K562 (cell line): Measurements from ENCODE around the gene PFAS. TPM values are rescaled to one million over a fixed set of nuclear protein-coding genes. Genes with fewer than 3 reads are reported as not detected.

Experiments used
- BRF1 ChIP-seq: IDR thresholded peaks from 3 replicates; pipeline ENCODE4 v1.6.1; 2011; ENCODE audit warnings: borderline replicate concordance, mild to moderate bottlenecking; ENCODE audit not compliant: insufficient read length; ENCODE audit errors: extremely low read depth
- DPF2 ChIP-seq: fragments of 450-650 bp; IDR thresholded peaks from 2 replicates; pipeline ENCODE4 v1.6.1; 2016
- HDAC2 ChIP-seq: fragments of 450-650 bp; IDR thresholded peaks from 2 replicates; pipeline ENCODE4 v1.6.1; 2016; ENCODE audit warnings: mild to moderate bottlenecking
- HIVEP1 ChIP-seq: fragments of 250-450 bp; sonication (Bioruptor Pico); IDR thresholded peaks from 2 replicates; pipeline ENCODE4 v1.4.0; 2020; ENCODE audit warnings: mild to moderate bottlenecking
- MXI1 ChIP-seq: IDR thresholded peaks from 2 replicates; pipeline ENCODE4 v1.6.1; 2011; ENCODE audit warnings: low read depth, mild to moderate bottlenecking, improper control_type of control experiment, low read length
- NR2C1 ChIP-seq, 2 experiments: fragments of 450-650 bp; IDR thresholded peaks; 2 replicates each; pipeline ENCODE4 v1.6.1; 2017; ENCODE audit warnings: mild to moderate bottlenecking in 2 of 2, antibody characterized with exemption in 1 of 2, inconsistent platforms in 1 of 2, missing compliant biosample characterization in 1 of 2, missing genetic modification characterization in 1 of 2
- NR2C2 ChIP-seq, 2 experiments: fragments of 200-800 bp in 1 of 2; sonication (Bioruptor generic) in 1 of 2; sonication (generic) in 1 of 2; formaldehyde crosslinking in 1 of 2; IDR thresholded peaks; 2 replicates each; pipeline versions ENCODE4 v1.6.1 to v1.8.0; 2016 to 2022; ENCODE audit warnings: mild to moderate bottlenecking in 1 of 2, missing compliant biosample characterization in 1 of 2, missing genetic modification characterization in 1 of 2, missing genetic modification reagents in 1 of 2
- PHB2 ChIP-seq: fragments of 450-650 bp; IDR thresholded peaks from 2 replicates; pipeline ENCODE4 v1.6.1; 2017; ENCODE audit warnings: low read depth
- PHTF2 ChIP-seq: fragments of 250-450 bp; sonication (Bioruptor Pico); IDR thresholded peaks from 2 replicates; pipeline ENCODE4 v1.5.0; 2021; ENCODE audit warnings: mild to moderate bottlenecking
- PML ChIP-seq: IDR thresholded peaks from 2 replicates; pipeline ENCODE4 v1.6.1; 2012; ENCODE audit warnings: low read length, inconsistent platforms
- POLR2H ChIP-seq: IDR thresholded peaks from 2 replicates; pipeline ENCODE4 v1.6.1; 2016; ENCODE audit warnings: missing genetic modification characterization, low read depth, mild to moderate bottlenecking, control low read depth, missing compliant biosample characterization, moderate library complexity
- SLC30A9 ChIP-seq: fragments of 250-450 bp; sonication (Bioruptor Pico); IDR thresholded peaks from 2 replicates; pipeline ENCODE4 v1.8.0; 2022; ENCODE audit warnings: mild to moderate bottlenecking, moderate library complexity
- ZBED1 ChIP-seq: IDR thresholded peaks from 2 replicates; pipeline ENCODE4 v1.6.1; 2014
- ZNF133 ChIP-seq: fragments of 250-450 bp; sonication (Bioruptor Pico); IDR thresholded peaks from 2 replicates; pipeline ENCODE4 v1.4.0; 2020; ENCODE audit warnings: mild to moderate bottlenecking
- polyA plus RNA-seq, 8 experiments: library from polyadenylated mRNA; depleted of rRNA in 4 of 8; stranded (reverse) in 5 of 8; unstranded in 3 of 8; fragments of >200 nt; fragmentation: Nextera tagmentation in 2 of 8; fragmentation: Illumina TruSeq in 1 of 8; extraction: Ambion mirVana in 2 of 8; extraction: Trizol in 1 of 8; gene quantifications; 2 replicates each; pipeline versions ENCODE4 v1.2.1 to v1.2.3, GENCODE V29; 2011 to 2014; ENCODE audit warnings: inconsistent platforms in 1 of 8, missing spikeins in 1 of 8
- total RNA-seq, 7 experiments: library from RNA; depleted of rRNA in 6 of 7; stranded (reverse); fragments of >200 nt in 6 of 7; fragmentation: Illumina TruSeq in 2 of 7; extraction: Trizol in 2 of 7; gene quantifications; 2 replicates each; pipeline versions ENCODE4 v1.2.1 to v1.2.3, GENCODE V29; 2011 to 2021; ENCODE audit warnings: low replicate concordance in 1 of 7
- TF ChIP-seq, protein P1 (sequence below): fragments of 250-450 bp; sonication (Bioruptor Pico); IDR thresholded peaks from 2 replicates; pipeline ENCODE4 v1.4.0; 2020; ENCODE audit warnings: mild to moderate bottlenecking, moderate library complexity, borderline replicate concordance
- TF ChIP-seq, protein P2 (sequence below): fragments of 250-450 bp; sonication (Bioruptor Pico); IDR thresholded peaks from 2 replicates; pipeline ENCODE4 v1.5.0; 2022; ENCODE audit warnings: mild to moderate bottlenecking
- TF ChIP-seq, protein P3 (sequence below): sonication (generic); formaldehyde crosslinking; IDR thresholded peaks from 2 replicates; pipeline ENCODE4 v1.8.1; 2023; ENCODE audit warnings: mild to moderate bottlenecking, missing genetic modification reagents
- TF ChIP-seq, protein P4 (sequence below): fragments of 250-450 bp; sonication (Bioruptor Pico); IDR thresholded peaks from 2 replicates; pipeline ENCODE4 v1.5.0; 2021

Gene PFAS
- total and polyA plus RNA-seq, 9 of the 15 experiments (the other 6 are each of a cell fraction or from before 2014, with no cell fraction given): 11.6 to 131 (median 43.9) TPM

DNA sequence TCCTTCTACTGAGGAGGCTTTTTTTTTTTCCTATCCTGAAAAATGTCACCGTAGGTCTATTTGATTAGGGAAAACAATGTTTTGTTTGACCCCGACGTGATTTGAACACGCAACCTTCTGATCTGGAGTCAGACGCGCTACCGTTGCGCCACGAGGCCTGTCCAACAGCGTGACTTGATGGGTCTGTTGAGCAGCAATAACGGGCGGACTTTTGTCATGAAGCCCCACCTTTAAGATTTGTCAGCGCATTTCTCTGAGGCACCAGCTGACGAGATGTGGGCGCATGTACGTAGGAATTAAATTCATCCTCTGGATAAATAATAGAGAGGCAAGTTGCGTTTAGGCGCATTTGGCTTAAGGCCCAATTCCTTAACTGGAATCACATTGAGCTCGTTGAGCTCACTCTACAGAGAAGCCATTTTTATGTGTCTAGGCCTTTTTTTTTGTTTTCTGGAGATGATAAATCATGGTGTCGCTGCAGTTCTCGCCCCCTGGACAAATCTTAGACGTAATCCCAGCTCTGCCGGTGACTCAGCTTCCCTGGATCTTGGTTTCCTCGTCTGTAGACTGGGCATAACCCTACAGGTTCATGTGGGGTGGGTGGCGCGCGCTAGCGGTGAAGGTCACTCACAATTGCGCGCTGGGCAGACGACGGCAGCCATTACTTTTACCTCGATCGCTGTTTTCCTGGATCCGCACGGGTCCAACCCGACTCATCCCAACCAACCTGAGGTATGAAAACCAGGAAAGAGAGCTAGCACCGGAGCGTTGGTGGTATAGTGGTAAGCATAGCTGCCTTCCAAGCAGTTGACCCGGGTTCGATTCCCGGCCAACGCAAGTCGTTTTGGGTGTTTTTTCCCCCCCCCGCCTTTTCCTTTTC is 28.1 kb upstream of the PFAS start (continued):
- TF ChIP-seq HIVEP1 (CRISPR knock-in tag) (no peak), BRF1 (peak; percentile 42), HDAC2 (peak; percentile 11; the same call in 1 of the 2 replicates), ZNF133 (no peak), POLR2H (tag) (peak; percentile 99), NR2C2 (CRISPR knock-in tag; IDR thresholded peaks at IDR 0.05) (peak; percentile 49; the same call in 1 of the 2 replicates), NR2C2 (tag; IDR thresholded peaks at IDR 0.05) (peak; percentile 47; the same call in 1 of the 2 replicates), PHB2 (no peak), PML (0 out of 2 replicates have a peak, but pooled peaks have one; percentile 16), MXI1 (no peak), NR2C1 (IDR thresholded peaks at IDR 0.05) (0 out of 2 replicates have a peak, but pooled peaks have one; percentile 9), NR2C1 (tag; IDR thresholded peaks at IDR 0.05) (0 out of 2 replicates have a peak, but pooled peaks have one; percentile 7), ZBED1 (0 out of 2 replicates have a peak, but pooled peaks have one; percentile 15), SLC30A9 (CRISPR knock-in tag) (no peak), DPF2 (no peak), PHTF2 (CRISPR knock-in tag) (no peak)
- TF ChIP-seq, protein P1, sequence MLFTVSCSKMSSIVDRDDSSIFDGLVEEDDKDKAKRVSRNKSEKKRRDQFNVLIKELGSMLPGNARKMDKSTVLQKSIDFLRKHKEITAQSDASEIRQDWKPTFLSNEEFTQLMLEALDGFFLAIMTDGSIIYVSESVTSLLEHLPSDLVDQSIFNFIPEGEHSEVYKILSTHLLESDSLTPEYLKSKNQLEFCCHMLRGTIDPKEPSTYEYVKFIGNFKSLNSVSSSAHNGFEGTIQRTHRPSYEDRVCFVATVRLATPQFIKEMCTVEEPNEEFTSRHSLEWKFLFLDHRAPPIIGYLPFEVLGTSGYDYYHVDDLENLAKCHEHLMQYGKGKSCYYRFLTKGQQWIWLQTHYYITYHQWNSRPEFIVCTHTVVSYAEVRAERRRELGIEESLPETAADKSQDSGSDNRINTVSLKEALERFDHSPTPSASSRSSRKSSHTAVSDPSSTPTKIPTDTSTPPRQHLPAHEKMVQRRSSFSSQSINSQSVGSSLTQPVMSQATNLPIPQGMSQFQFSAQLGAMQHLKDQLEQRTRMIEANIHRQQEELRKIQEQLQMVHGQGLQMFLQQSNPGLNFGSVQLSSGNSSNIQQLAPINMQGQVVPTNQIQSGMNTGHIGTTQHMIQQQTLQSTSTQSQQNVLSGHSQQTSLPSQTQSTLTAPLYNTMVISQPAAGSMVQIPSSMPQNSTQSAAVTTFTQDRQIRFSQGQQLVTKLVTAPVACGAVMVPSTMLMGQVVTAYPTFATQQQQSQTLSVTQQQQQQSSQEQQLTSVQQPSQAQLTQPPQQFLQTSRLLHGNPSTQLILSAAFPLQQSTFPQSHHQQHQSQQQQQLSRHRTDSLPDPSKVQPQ: no peak
- TF ChIP-seq, protein P2, sequence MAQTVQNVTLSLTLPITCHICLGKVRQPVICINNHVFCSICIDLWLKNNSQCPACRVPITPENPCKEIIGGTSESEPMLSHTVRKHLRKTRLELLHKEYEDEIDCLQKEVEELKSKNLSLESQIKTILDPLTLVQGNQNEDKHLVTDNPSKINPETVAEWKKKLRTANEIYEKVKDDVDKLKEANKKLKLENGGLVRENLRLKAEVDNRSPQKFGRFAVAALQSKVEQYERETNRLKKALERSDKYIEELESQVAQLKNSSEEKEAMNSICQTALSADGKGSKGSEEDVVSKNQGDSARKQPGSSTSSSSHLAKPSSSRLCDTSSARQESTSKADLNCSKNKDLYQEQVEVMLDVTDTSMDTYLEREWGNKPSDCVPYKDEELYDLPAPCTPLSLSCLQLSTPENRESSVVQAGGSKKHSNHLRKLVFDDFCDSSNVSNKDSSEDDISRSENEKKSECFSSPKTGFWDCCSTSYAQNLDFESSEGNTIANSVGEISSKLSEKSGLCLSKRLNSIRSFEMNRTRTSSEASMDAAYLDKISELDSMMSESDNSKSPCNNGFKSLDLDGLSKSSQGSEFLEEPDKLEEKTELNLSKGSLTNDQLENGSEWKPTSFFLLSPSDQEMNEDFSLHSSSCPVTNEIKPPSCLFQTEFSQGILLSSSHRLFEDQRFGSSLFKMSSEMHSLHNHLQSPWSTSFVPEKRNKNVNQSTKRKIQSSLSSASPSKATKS (CRISPR knock-in tag): no peak
- TF ChIP-seq, protein P3, sequence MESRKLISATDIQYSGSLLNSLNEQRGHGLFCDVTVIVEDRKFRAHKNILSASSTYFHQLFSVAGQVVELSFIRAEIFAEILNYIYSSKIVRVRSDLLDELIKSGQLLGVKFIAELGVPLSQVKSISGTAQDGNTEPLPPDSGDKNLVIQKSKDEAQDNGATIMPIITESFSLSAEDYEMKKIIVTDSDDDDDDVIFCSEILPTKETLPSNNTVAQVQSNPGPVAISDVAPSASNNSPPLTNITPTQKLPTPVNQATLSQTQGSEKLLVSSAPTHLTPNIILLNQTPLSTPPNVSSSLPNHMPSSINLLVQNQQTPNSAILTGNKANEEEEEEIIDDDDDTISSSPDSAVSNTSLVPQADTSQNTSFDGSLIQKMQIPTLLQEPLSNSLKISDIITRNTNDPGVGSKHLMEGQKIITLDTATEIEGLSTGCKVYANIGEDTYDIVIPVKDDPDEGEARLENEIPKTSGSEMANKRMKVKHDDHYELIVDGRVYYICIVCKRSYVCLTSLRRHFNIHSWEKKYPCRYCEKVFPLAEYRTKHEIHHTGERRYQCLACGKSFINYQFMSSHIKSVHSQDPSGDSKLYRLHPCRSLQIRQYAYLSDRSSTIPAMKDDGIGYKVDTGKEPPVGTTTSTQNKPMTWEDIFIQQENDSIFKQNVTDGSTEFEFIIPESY (CRISPR knock-in tag): 0 out of 2 replicates have a peak, but pooled peaks have one; percentile 33
- TF ChIP-seq, protein P4, sequence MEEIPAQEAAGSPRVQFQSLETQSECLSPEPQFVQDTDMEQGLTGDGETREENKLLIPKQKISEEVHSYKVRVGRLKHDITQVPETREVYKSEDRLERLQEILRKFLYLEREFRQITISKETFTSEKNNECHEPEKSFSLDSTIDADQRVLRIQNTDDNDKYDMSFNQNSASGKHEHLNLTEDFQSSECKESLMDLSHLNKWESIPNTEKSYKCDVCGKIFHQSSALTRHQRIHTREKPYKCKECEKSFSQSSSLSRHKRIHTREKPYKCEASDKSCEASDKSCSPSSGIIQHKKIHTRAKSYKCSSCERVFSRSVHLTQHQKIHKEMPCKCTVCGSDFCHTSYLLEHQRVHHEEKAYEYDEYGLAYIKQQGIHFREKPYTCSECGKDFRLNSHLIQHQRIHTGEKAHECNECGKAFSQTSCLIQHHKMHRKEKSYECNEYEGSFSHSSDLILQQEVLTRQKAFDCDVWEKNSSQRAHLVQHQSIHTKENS (CRISPR knock-in tag): no peak
